H1 (cell line): ENCODE measurements around the gene ADGRB3. TPM values are rescaled to one million over a fixed set of nuclear protein-coding genes. Genes with fewer than 3 reads are reported as not detected.

Experiments used
- CBX5 ChIP-seq: fragments of 300-800, 300-1000 bp; sonication (generic); IDR thresholded peaks from 2 replicates; pipeline ENCODE4 v1.7.1; 2016; ENCODE audit warnings: antibody characterized with exemption, low read length, low read depth
- CHD7 ChIP-seq: fragments of 300-600 bp; sonication (generic); IDR thresholded peaks from 2 replicates; pipeline ENCODE4 v1.7.1; 2012; ENCODE audit warnings: low read length, moderate library complexity, mild to moderate bottlenecking, inconsistent platforms; ENCODE audit not compliant: insufficient replicate concordance
- HDAC6 ChIP-seq: IDR thresholded peaks from one replicate; pipeline ENCODE4 v1.7.1; 2012; ENCODE audit warnings: low read depth, mild to moderate bottlenecking, inconsistent platforms, low read length, moderate library complexity
- SIX5 ChIP-seq: IDR thresholded peaks from 2 replicates; pipeline ENCODE4 v1.6.1; 2011; ENCODE audit warnings: mild to moderate bottlenecking, low read depth, low read length
- SP2 ChIP-seq: IDR thresholded peaks from 2 replicates; pipeline ENCODE4 v1.6.1; 2012; ENCODE audit warnings: mild to moderate bottlenecking, low read length, inconsistent platforms
- SP4 ChIP-seq: IDR thresholded peaks from 2 replicates; pipeline ENCODE4 v1.6.1; 2012; ENCODE audit warnings: low read length, inconsistent platforms
- TAF7 ChIP-seq: optimal IDR thresholded peaks from 2 replicates; pipeline ENCODE3; 2011; ENCODE audit warnings: low read depth, mild to moderate bottlenecking, inconsistent platforms, low read length, moderate library complexity, borderline replicate concordance
- polyA plus RNA-seq, 7 experiments: library from polyadenylated mRNA; depleted of rRNA in 3 of 7; stranded (reverse) in 5 of 7; unstranded in 2 of 7; fragments of >200 nt in 5 of 7; fragments of 200-250 nt in 2 of 7; gene quantifications; 1 replicate in 5 of 7; 2 replicates in 1 of 7; 4 replicates in 1 of 7; pipeline versions ENCODE4 v1.2.1 to v1.2.3, GENCODE V29; 2011 to 2013; ENCODE audit warnings: missing spikeins in 2 of 7, mixed read lengths in 2 of 7
- total RNA-seq: library from RNA; stranded (reverse); fragmentation: NEBNext Ultra II Directional; extraction: Animal tissue kit (Norgen Biotek cat#: 25700); gene quantifications from 2 replicates; pipeline ENCODE4 v1.2.1, GENCODE V29; 2021

The ADGRB3 gene
- total and polyA plus RNA-seq, 2 of the 8 experiments (the other 6 are each of a cell fraction or from before 2014, with no cell fraction given) = 0.35 to 1.2 TPM

- TF ChIP-seq CHD7 = no peak
- no peak for TF ChIP-seq HDAC6
- no peak for TF ChIP-seq SP2
- TF ChIP-seq SIX5 = no peak
- TF ChIP-seq CBX5 = no peak
- TF ChIP-seq TAF7 = no peak
- TF ChIP-seq SP4 = no peak
- TF ChIP-seq, all 59 proteins: peak for 0
These were observed 5.4 kb downstream of the ADGRB3 start (continued) for GRCh38 chr6:68640491-68640835.
